H9 (cell line): Measurements from ENCODE around the gene ATN1. TPM values are rescaled to one million over a fixed set of nuclear protein-coding genes. Genes with fewer than 3 reads are reported as not detected.

ENCODE experiments used
- DNase-seq: peaks from one replicate; pipeline ENCODE4 v3.0.0-alpha.2; 2017
- H2AFZ ChIP-seq: one replicate; pipeline ENCODE4 v1.6.1; 2013; ENCODE audit warnings: mild to moderate bottlenecking, low read length, control low read depth, moderate library complexity
- H2AK5ac ChIP-seq: 2 replicates; pipeline ENCODE4 v1.6.1; 2013; ENCODE audit warnings: low read length, control low read depth, mixed read lengths; ENCODE audit not compliant: insufficient read length
- H2BK120ac ChIP-seq: one replicate; pipeline ENCODE4 v1.6.1; 2013; ENCODE audit warnings: low read depth, mild to moderate bottlenecking, low read length, control low read depth, inconsistent platforms; ENCODE audit not compliant: poor library complexity, severe bottlenecking
- H2BK12ac ChIP-seq: 2 replicates; pipeline ENCODE4 v1.6.1; 2013; ENCODE audit warnings: low read length, control low read depth, mixed read lengths, low read depth; ENCODE audit not compliant: insufficient read length
- H2BK15ac ChIP-seq: 2 replicates; pipeline ENCODE4 v1.6.1; 2013; ENCODE audit warnings: low read depth, low read length, control low read depth
- H2BK20ac ChIP-seq: one replicate; pipeline ENCODE4 v1.6.1; 2013; ENCODE audit warnings: low read depth, mild to moderate bottlenecking, low read length, control low read depth, inconsistent platforms; ENCODE audit not compliant: poor library complexity, severe bottlenecking
- H2BK5ac ChIP-seq: 2 replicates; pipeline ENCODE4 v1.6.1; 2013; ENCODE audit warnings: low read length, control low read depth, mixed read lengths; ENCODE audit not compliant: insufficient read length
- H3K14ac ChIP-seq: 2 replicates; pipeline ENCODE4 v1.6.1; 2013; ENCODE audit warnings: low read length, control low read depth; ENCODE audit not compliant: insufficient read depth
- H3K18ac ChIP-seq: 2 replicates; pipeline ENCODE4 v1.6.1; 2013; ENCODE audit warnings: low read depth, mild to moderate bottlenecking, mixed read lengths, low read length, control low read depth; ENCODE audit not compliant: insufficient read length
- H3K23ac ChIP-seq: 2 replicates; pipeline ENCODE4 v1.6.1; 2013; ENCODE audit warnings: low read length, control low read depth, mixed read lengths, low read depth; ENCODE audit not compliant: insufficient read length
- H3K23me2 ChIP-seq: 2 replicates; pipeline ENCODE4 v1.6.1; 2013; ENCODE audit warnings: low read depth, mild to moderate bottlenecking, mixed read lengths, low read length, control low read depth; ENCODE audit not compliant: insufficient read length, poor library complexity, severe bottlenecking
- H3K27ac ChIP-seq: 2 replicates; pipeline ENCODE4 v1.5.1; 2013; ENCODE audit warnings: low read length, control low read depth, mixed read lengths, low read depth; ENCODE audit not compliant: insufficient read length
- H3K27me3 ChIP-seq: 2 replicates; pipeline ENCODE4 v1.6.1; 2013; ENCODE audit warnings: low read length, control low read depth, inconsistent platforms; ENCODE audit not compliant: insufficient read depth
- H3K4ac ChIP-seq: 2 replicates; pipeline ENCODE4 v1.6.1; 2013; ENCODE audit warnings: low read depth, mild to moderate bottlenecking, control low read depth, inconsistent platforms, low read length, moderate library complexity
- H3K4me1 ChIP-seq: 2 replicates; pipeline ENCODE4 v1.6.1; 2013; ENCODE audit warnings: low read length, control low read depth, inconsistent platforms; ENCODE audit not compliant: insufficient read depth
- H3K4me2 ChIP-seq: 2 replicates; pipeline ENCODE4 v1.6.1; 2013; ENCODE audit warnings: low read length, control low read depth, mixed read lengths; ENCODE audit not compliant: insufficient read length, insufficient read depth
- H3K56ac ChIP-seq: 2 replicates; pipeline ENCODE4 v1.6.1; 2013; ENCODE audit warnings: low read depth, mild to moderate bottlenecking, mixed read lengths, low read length, control low read depth; ENCODE audit not compliant: insufficient read length
- H3K79me1 ChIP-seq: 2 replicates; pipeline ENCODE4 v1.6.1; 2013; ENCODE audit warnings: low read depth, mild to moderate bottlenecking, moderate library complexity, low read length, control low read depth, inconsistent platforms; ENCODE audit not compliant: insufficient read depth, poor library complexity, severe bottlenecking
- H3K79me2 ChIP-seq: 2 replicates; pipeline ENCODE4 v1.6.1; 2013; ENCODE audit warnings: low read length, control low read depth, inconsistent platforms; ENCODE audit not compliant: insufficient read depth
- H3K9ac ChIP-seq: 2 replicates; pipeline ENCODE4 v1.6.1; 2013; ENCODE audit warnings: low read length, control low read depth, mixed read lengths; ENCODE audit not compliant: insufficient read length; ENCODE audit errors: extremely low read depth
- H3K9me3 ChIP-seq: one replicate; pipeline ENCODE4 v1.6.1; 2013; ENCODE audit warnings: low read depth, low read length, inconsistent platforms; ENCODE audit not compliant: control insufficient read depth
- H3T11ph ChIP-seq: one replicate; pipeline ENCODE4 v1.6.1; 2013; ENCODE audit warnings: mild to moderate bottlenecking, low read length, control low read depth, inconsistent platforms
- H4K20me1 ChIP-seq: one replicate; pipeline ENCODE4 v1.6.1; 2013; ENCODE audit not compliant: control insufficient read depth, insufficient read length, insufficient read depth
- H4K5ac ChIP-seq: 2 replicates; pipeline ENCODE4 v1.6.1; 2013; ENCODE audit warnings: low read depth, mild to moderate bottlenecking, mixed read lengths, low read length, control low read depth; ENCODE audit not compliant: insufficient read length
- H4K8ac ChIP-seq: replicated peaks from 2 replicates; pipeline ENCODE4 v1.6.1; 2013; ENCODE audit warnings: low read length, control low read depth, mixed read lengths, low read depth; ENCODE audit not compliant: insufficient read length
- H4K91ac ChIP-seq: 2 replicates; pipeline ENCODE4 v1.6.1; 2013; ENCODE audit warnings: low read depth, mild to moderate bottlenecking, moderate library complexity, mixed read lengths, low read length, control low read depth; ENCODE audit not compliant: insufficient read length
- H3K27ac Mint-ChIP-seq, 3 experiments: 2 replicates in 2 of 3; 3 replicates in 1 of 3; pipeline ENCODE4 v1.8.0; 2020 to 2021; ENCODE audit warnings: mixed read lengths in 3 of 3, mild to moderate bottlenecking in 1 of 3, moderate library complexity in 1 of 3
- H3K27me3 Mint-ChIP-seq: 2 replicates; pipeline ENCODE4 v1.8.0; 2021; ENCODE audit warnings: low read depth, mild to moderate bottlenecking, moderate library complexity, mixed read lengths
- H3K36me3 Mint-ChIP-seq, 3 experiments: 2 replicates in 2 of 3; 3 replicates in 1 of 3; pipeline ENCODE4 v1.8.0; 2020 to 2021; ENCODE audit warnings: low read depth in 3 of 3, mixed read lengths in 3 of 3; ENCODE audit not compliant: insufficient read depth in 1 of 3
- H3K4me1 Mint-ChIP-seq, 2 experiments: 2 replicates each; pipeline ENCODE4 v1.8.0; 2020; ENCODE audit warnings: mixed read lengths in 2 of 2
- H3K4me3 Mint-ChIP-seq, 2 experiments: 2 replicates in 1 of 2; 3 replicates in 1 of 2; pipeline ENCODE4 v1.8.0; 2020 to 2021; ENCODE audit warnings: mild to moderate bottlenecking in 2 of 2, mixed read lengths in 2 of 2, moderate library complexity in 1 of 2
- H3K9me3 Mint-ChIP-seq, 2 experiments: 2 replicates in 1 of 2; 3 replicates in 1 of 2; pipeline ENCODE4 v1.8.0; 2020; ENCODE audit warnings: mild to moderate bottlenecking in 2 of 2, mixed read lengths in 2 of 2, moderate library complexity in 1 of 2
- WGBS: extraction: QIAGEN DNeasy Blood & Tissue Kit; methylation state at CpG from one replicate; pipeline ENCODE4 v1.1.7; 2013; ENCODE audit warnings: missing lambda C conversion rate, low lambda C conversion rate, mixed read lengths; ENCODE audit not compliant: insufficient read length; ENCODE audit errors: extremely low coverage; 5-methylcytosine and 5-hydroxymethylcytosine counted together
- total RNA-seq: library from RNA; stranded (reverse); gene quantifications from 2 replicates; pipeline ENCODE4 v1.2.1, GENCODE V29; 2021
- TF ChIP-seq, protein P1 (sequence below): fragments of 200-600 bp; sonication (generic); conservative IDR thresholded peaks from 3 replicates; pipeline ENCODE4 v1.8.0; 2021; ENCODE audit warnings: antibody characterized with exemption, mild to moderate bottlenecking

Gene ATN1
- total RNA-seq, 1 experiment from 2014 or later = 103 TPM

DNA sequence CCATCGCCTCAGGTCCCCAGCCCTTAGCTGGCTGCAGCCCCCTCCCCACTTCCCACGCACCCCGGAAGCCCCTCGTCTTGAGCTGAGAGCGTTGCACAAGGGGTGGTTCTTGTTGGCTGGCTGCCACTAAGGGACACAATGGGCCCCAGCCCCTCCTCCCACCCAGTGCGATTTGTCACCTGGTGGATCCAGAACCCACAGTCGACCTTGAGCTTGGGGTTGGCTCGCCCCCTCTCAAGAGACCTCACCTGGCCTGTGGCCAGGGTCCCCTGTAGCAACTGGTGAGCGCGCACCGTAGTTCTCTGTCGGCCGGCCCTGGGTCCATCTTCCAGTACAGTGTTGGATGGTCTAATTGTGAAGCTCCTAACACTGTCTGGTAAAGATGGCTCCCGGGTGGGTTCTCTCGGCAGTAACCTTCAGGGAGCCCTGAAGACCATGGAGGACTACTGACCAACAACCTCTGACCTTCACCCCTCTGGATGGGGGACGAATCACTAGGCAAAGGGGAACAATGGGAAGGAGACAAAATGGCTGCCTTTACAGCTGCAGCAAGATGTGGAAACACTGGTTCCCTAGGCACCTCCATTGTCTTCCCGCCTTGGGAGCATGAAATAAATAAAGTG, 36.1 kb downstream of the ATN1 start:
- H2BK5ac ChIP-seq = no peak overlapping the region
- H3K9ac ChIP-seq = peak overlapping the region; percentile 48
- Mint-ChIP-seq H3K27ac (peak overlapping the region; percentile 59 to 92 (median 92); a peak in 5 of 7 replicates), H3K36me3 (peaks cover 31 to 48% (median 37%) of the 10 kb centered on the region in 3 experiments), H3K9me3 (no peaks in the 10 kb centered on the region; a peak in 1 of 5 replicates), H3K4me1 (peaks cover 50 to 64% of the 10 kb centered on the region in 2 experiments), H3K27me3 (no peaks in the 10 kb centered on the region), H3K4me3 (peak overlapping the region in 1 of 2 experiments; percentile 82; a peak in 3 of 5 replicates)
- H3K23ac ChIP-seq = no peak overlapping the region
- no peak overlapping the region for H2BK12ac ChIP-seq
- H3K18ac ChIP-seq = peak overlapping the region; percentile 39
- H3K4ac ChIP-seq = no peak overlapping the region
- TF ChIP-seq, protein P1, sequence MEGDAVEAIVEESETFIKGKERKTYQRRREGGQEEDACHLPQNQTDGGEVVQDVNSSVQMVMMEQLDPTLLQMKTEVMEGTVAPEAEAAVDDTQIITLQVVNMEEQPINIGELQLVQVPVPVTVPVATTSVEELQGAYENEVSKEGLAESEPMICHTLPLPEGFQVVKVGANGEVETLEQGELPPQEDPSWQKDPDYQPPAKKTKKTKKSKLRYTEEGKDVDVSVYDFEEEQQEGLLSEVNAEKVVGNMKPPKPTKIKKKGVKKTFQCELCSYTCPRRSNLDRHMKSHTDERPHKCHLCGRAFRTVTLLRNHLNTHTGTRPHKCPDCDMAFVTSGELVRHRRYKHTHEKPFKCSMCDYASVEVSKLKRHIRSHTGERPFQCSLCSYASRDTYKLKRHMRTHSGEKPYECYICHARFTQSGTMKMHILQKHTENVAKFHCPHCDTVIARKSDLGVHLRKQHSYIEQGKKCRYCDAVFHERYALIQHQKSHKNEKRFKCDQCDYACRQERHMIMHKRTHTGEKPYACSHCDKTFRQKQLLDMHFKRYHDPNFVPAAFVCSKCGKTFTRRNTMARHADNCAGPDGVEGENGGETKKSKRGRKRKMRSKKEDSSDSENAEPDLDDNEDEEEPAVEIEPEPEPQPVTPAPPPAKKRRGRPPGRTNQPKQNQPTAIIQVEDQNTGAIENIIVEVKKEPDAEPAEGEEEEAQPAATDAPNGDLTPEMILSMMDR = no peak
- peaks cover 2% of the 10 kb centered on the region; the same call in 1 of the 2 replicates for H3K79me2 ChIP-seq
- H3K23me2 ChIP-seq = peaks cover 17% of the 10 kb centered on the region
- peaks cover 6% of the 10 kb centered on the region; the same call in 1 of the 2 replicates for H3K4me1 ChIP-seq
- H3K27ac ChIP-seq = peak overlapping the region; percentile 34
- no peak overlapping the region for H2BK120ac ChIP-seq
- H3K4me2 ChIP-seq = peak overlapping the region; percentile 72
- no CpG with 5 or more reads among the region's 17 CpGs for WGBS
- H4K91ac ChIP-seq = no peak overlapping the region
- peak overlapping the region; percentile 61 for H3K14ac ChIP-seq
- peaks cover 2% of the 10 kb centered on the region for H4K20me1 ChIP-seq
- H3K79me1 ChIP-seq = peaks cover 4% of the 10 kb centered on the region
- H2BK15ac ChIP-seq = no peak overlapping the region
- no peak overlapping the region for H4K5ac ChIP-seq
- H2AK5ac ChIP-seq = no peak overlapping the region
- no peak overlapping the region for H2BK20ac ChIP-seq
- no peaks in the 10 kb centered on the region for H3K27me3 ChIP-seq
- H3K9me3 ChIP-seq = no peaks in the 10 kb centered on the region
- peak; percentile 49 for DNase-seq
- no peak overlapping the region for H2AFZ ChIP-seq
- no peak overlapping the region for H4K8ac ChIP-seq
- H3T11ph ChIP-seq = no peak overlapping the region
- H3K56ac ChIP-seq = no peak overlapping the region
